ENCODE results near the gene ZFC3H1.
A peak's percentile ranks its signal among the peaks of the same experiment; 100 is the strongest.
"Not testable (repeated sequence)": the region's sequence is repeated elsewhere in the genome, so short reads cannot be mapped to it uniquely, and the experiment has no call there.

ZFC3H1 gene

DNA sequence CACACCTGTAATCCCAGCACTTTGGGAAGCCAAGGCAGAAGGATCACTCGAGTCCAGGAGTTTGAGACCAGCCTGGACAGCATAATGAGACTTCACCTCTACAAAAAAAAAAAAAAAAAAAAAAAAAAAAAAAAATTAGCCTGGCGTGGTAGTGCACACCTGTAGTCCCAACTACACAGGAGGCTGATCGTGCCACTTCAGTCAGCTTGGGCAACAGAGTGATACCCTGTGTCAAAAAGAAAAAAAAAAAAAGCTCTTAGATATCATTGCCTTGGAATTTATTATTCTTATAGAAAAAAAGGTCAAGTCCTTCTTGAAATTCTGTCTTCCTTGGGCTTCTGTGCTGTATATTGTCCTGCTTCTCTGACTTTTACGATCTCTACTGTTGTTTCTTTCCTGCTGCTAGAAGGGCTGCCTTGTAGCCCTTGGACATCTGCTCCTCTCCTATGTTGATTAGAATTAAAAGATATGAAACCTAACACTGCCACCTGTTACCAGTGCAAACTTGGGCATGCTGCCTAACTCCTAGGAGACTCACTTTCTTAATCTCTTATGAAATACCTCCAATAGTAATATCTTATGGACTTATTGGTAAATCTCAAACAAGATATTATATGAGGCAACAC is 28.0 kb upstream of the ZFC3H1 start:
- peaks cover 12% of the 10 kb centered on the region for H3K4me1 ChIP-seq (ENCODE audit: insufficient read depth, low read length)
- H3K36me3 ChIP-seq (ENCODE audit: insufficient read depth, low read length), result peaks cover 2% of the 10 kb centered on the region
- H3K4me3 ChIP-seq (ENCODE audit: low read length), result no peak overlapping the region
- H3K9me3 ChIP-seq (ENCODE audit: low read length), result no peaks in the 10 kb centered on the region
- no peaks in the 10 kb centered on the region for H3K27me3 ChIP-seq (ENCODE audit: insufficient read depth, low read length)
- H2AFZ ChIP-seq (ENCODE audit: low read depth, low read length), result no peak overlapping the region

- Histone ChIP-seq H2AFZ (ENCODE audit: low read depth, low read length) (no peak overlapping the region), H3K36me3 (ENCODE audit: insufficient read depth, low read length) (peaks cover 2% of the 10 kb centered on the region), H3K4me1 (ENCODE audit: insufficient read depth, low read length) (peaks cover 16% of the 10 kb centered on the region), H3K4me3 (ENCODE audit: low read length) (no peak overlapping the region), H3K27me3 (ENCODE audit: insufficient read depth, low read length) (no peaks in the 10 kb centered on the region), H3K9me3 (ENCODE audit: low read length) (no peaks in the 10 kb centered on the region)
Measured at GRCh38 chr12:71688961-71689570, 25.4 kb upstream of the ZFC3H1 start.

GRCh38 chr12:71687172-71687571 is 23.5 kb upstream of the ZFC3H1 start:
- Histone ChIP-seq H3K4me3 (ENCODE audit: low read length) (peak overlapping the region; percentile 75), H3K4me1 (ENCODE audit: insufficient read depth, low read length) (peaks cover 16% of the 10 kb centered on the region)
- not testable (repeated sequence) for H2AFZ ChIP-seq (ENCODE audit: low read depth, low read length); H3K36me3 ChIP-seq (ENCODE audit: insufficient read depth, low read length); H3K27me3 ChIP-seq (ENCODE audit: insufficient read depth, low read length); H3K9me3 ChIP-seq (ENCODE audit: low read length)

- Histone ChIP-seq H3K9me3 (ENCODE audit: low read length) (no peaks in the 10 kb centered on the region), H3K4me1 (ENCODE audit: insufficient read depth, low read length) (peaks cover 16% of the 10 kb centered on the region), H3K36me3 (ENCODE audit: insufficient read depth, low read length) (peaks cover 2% of the 10 kb centered on the region), H2AFZ (ENCODE audit: low read depth, low read length) (peak overlapping the region; percentile 82), H3K4me3 (ENCODE audit: low read length) (peak overlapping the region; percentile 75), H3K27me3 (ENCODE audit: insufficient read depth, low read length) (no peaks in the 10 kb centered on the region)
Measured at GRCh38 chr12:71686658-71687025, 23.0 kb upstream of the ZFC3H1 start.

DNA sequence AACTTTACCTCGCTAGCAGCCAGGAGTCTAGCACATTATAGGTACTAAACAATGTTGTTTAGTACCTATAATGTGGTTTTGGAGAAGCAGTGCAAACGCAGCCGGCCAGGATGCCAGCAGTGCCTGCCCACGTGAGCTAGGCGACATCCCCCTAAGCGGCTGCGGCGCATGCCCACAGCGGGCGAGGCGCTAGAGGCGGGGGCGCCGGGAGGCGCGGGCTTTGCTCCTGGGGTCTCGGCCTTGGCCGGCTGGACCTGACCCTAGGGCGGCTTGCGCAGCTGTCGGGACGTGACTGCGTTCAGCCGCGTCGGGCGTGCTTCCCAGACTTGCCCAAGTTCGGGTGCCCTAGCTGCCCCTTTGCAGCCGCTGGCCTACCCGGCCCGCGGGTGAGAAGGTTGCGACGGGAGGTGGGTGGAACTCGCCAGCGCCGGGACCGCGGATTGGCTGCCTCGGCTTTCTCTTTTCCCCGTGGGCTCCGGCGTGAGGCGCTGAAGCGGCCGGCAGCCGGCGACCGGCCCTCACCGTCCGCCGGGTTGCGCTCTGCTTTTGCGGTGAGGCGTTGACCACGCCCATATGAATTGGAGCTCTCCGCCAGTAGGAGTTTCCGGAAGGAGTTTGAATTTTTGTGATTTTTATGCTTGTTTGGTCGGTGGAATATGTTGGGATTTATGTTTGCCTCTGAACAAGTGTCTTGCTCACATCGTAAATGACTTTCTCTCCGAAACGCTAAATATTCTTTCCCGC is 22.4 kb upstream of the ZFC3H1 start, which contains the start of gene TMEM19:
TSS of gene TMEM19 (plus strand) at position 169 of the 744 bp plus-strand sequence. CDS start 599 bp downstream, outside the sequence.
- Histone ChIP-seq H2AFZ (ENCODE audit: low read depth, low read length) (peak within 1 kb of the TSS; percentile 82), H3K4me3 (ENCODE audit: low read length) (peak within 1 kb of the TSS; percentile 75), H3K27me3 (ENCODE audit: insufficient read depth, low read length) (no peaks in the 10 kb centered on the region), H3K4me1 (ENCODE audit: insufficient read depth, low read length) (peaks cover 16% of the 10 kb centered on the region), H3K9me3 (ENCODE audit: low read length) (no peaks in the 10 kb centered on the region), H3K36me3 (ENCODE audit: insufficient read depth, low read length) (peaks cover 2% of the 10 kb centered on the region)

DNA sequence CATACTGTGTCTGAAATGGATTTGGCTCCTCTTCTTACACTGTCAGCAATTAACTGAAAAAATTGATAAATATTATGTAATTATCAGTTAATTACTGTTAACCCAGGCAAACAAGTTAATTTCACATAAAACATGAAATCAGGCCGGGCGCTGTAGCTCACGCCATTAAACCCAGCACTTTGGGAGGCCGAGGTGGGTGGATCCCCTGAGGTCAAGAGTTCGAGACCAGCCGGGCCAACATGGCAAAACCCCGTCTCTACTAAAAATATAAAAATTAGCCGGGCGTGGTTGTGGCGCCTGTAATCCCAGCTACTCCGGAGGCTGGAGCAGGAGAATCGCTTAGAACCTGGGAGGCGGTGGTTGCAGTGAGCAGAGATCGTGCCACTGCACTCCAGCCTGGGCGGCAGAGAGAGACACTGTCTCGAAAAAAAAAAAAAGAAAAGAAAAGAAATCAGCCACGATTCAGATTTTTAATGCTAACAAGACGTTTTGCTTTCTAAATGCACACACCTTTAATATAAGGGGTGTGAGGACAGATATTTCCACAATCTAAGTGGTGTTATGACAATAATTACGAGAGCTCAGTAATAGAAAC is 21.8 kb upstream of the ZFC3H1 start:
- peaks cover 16% of the 10 kb centered on the region for H3K4me1 ChIP-seq (ENCODE audit: insufficient read depth, low read length)
- H3K9me3 ChIP-seq (ENCODE audit: low read length), result no peaks in the 10 kb centered on the region
- H3K4me3 ChIP-seq (ENCODE audit: low read length), result peak overlapping the region; percentile 75
- no peaks in the 10 kb centered on the region for H3K27me3 ChIP-seq (ENCODE audit: insufficient read depth, low read length)
- H3K36me3 ChIP-seq (ENCODE audit: insufficient read depth, low read length), result no peaks in the 10 kb centered on the region
- peak overlapping the region; percentile 82 for H2AFZ ChIP-seq (ENCODE audit: low read depth, low read length)

DNA sequence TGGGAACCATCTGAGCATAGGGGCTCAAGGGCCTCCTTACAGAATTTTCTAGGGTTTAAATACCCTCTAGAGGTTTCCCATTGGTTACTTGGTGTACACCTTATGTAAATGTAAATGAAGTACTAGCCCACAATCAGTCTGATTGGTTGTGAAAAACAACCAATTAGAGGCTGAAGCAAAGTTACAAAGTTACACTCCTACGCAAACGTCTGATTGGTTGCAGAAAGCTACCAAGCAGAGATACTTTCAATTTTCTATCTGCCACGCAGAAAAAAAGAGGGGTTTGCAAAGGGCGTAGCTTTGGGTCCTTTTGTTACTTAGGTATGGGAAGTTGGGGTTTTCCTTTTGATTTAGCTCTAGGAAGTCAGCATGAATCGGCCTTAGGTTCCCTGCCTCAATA is 20.4 kb upstream of the ZFC3H1 start:
- H3K4me1 ChIP-seq (ENCODE audit: insufficient read depth, low read length), result peaks cover 16% of the 10 kb centered on the region

GRCh38 chr12:71683633-71684032 is 20.0 kb upstream of the ZFC3H1 start:
- Histone ChIP-seq H3K9me3 (ENCODE audit: low read length) (no peaks in the 10 kb centered on the region), H2AFZ (ENCODE audit: low read depth, low read length) (no peak overlapping the region), H3K36me3 (ENCODE audit: insufficient read depth, low read length) (no peaks in the 10 kb centered on the region), H3K27me3 (ENCODE audit: insufficient read depth, low read length) (no peaks in the 10 kb centered on the region), H3K4me3 (ENCODE audit: low read length) (no peak overlapping the region), H3K4me1 (ENCODE audit: insufficient read depth, low read length) (peaks cover 16% of the 10 kb centered on the region)

More for the DNA sequence above, 20.4 kb upstream of the ZFC3H1 start:
- Histone ChIP-seq H3K27me3 (ENCODE audit: insufficient read depth, low read length) (no peaks in the 10 kb centered on the region), H3K4me3 (ENCODE audit: low read length) (no peak overlapping the region), H3K9me3 (ENCODE audit: low read length) (no peaks in the 10 kb centered on the region), H2AFZ (ENCODE audit: low read depth, low read length) (no peak overlapping the region), H3K36me3 (ENCODE audit: insufficient read depth, low read length) (no peaks in the 10 kb centered on the region)

DNA sequence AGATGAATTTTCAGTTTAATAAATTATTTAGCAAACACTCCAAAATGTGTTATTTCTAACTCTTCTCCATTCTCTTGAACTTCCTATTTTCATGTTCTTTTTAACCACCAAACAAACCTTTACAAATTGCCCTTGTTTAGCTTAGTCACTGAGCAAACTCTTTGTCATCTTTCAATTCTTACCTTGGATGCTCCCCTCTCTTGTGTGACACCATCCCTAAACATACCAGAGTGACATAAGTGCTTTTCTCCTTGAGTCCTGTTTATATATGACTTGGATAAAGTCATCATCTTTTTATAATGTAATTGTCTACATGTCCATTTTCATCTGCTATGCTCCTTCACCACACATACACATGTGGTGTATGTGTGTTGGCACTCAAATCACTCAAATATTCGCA is 18.8 kb upstream of the ZFC3H1 start:
- H3K36me3 ChIP-seq (ENCODE audit: insufficient read depth, low read length), result no peaks in the 10 kb centered on the region
- no peaks in the 10 kb centered on the region for H3K27me3 ChIP-seq (ENCODE audit: insufficient read depth, low read length)
- H2AFZ ChIP-seq (ENCODE audit: low read depth, low read length), result no peak overlapping the region
- H3K4me3 ChIP-seq (ENCODE audit: low read length), result no peak overlapping the region
- no peaks in the 10 kb centered on the region for H3K9me3 ChIP-seq (ENCODE audit: low read length)
- H3K4me1 ChIP-seq (ENCODE audit: insufficient read depth, low read length), result peaks cover 11% of the 10 kb centered on the region

GRCh38 chr12:71671816-71672215 is 8.2 kb upstream of the ZFC3H1 start:
- Histone ChIP-seq H3K9me3 (ENCODE audit: low read length) (no peaks in the 10 kb centered on the region), H3K36me3 (ENCODE audit: insufficient read depth, low read length) (no peaks in the 10 kb centered on the region), H3K27me3 (ENCODE audit: insufficient read depth, low read length) (no peaks in the 10 kb centered on the region), H2AFZ (ENCODE audit: low read depth, low read length) (no peak overlapping the region), H3K4me3 (ENCODE audit: low read length) (no peak overlapping the region), H3K4me1 (ENCODE audit: insufficient read depth, low read length) (peaks cover 7% of the 10 kb centered on the region)

- Histone ChIP-seq H3K36me3 (ENCODE audit: insufficient read depth, low read length) (peaks cover under 1% of the 10 kb centered on the region), H2AFZ (ENCODE audit: low read depth, low read length) (no peak overlapping the region), H3K4me3 (ENCODE audit: low read length) (no peak overlapping the region), H3K27me3 (ENCODE audit: insufficient read depth, low read length) (no peaks in the 10 kb centered on the region), H3K9me3 (ENCODE audit: low read length) (no peaks in the 10 kb centered on the region), H3K4me1 (ENCODE audit: insufficient read depth, low read length) (peaks cover 7% of the 10 kb centered on the region)
Measured at GRCh38 chr12:71671311-71671710, 7.7 kb upstream of the ZFC3H1 start.

- no peaks in the 10 kb centered on the region for H3K27me3 ChIP-seq (ENCODE audit: insufficient read depth, low read length)
- H3K4me3 ChIP-seq (ENCODE audit: low read length), result no peak overlapping the region
- no peak overlapping the region for H2AFZ ChIP-seq (ENCODE audit: low read depth, low read length)
- peaks cover 14% of the 10 kb centered on the region for H3K4me1 ChIP-seq (ENCODE audit: insufficient read depth, low read length)
- no peaks in the 10 kb centered on the region for H3K9me3 ChIP-seq (ENCODE audit: low read length)
- peaks cover 4% of the 10 kb centered on the region for H3K36me3 ChIP-seq (ENCODE audit: insufficient read depth, low read length)
Measured at GRCh38 chr12:71666259-71666658, 2.6 kb upstream of the ZFC3H1 start.

- Histone ChIP-seq H3K36me3 (ENCODE audit: insufficient read depth, low read length) (peaks cover 8% of the 10 kb centered on the region), H3K9me3 (ENCODE audit: low read length) (no peaks in the 10 kb centered on the region), H2AFZ (ENCODE audit: low read depth, low read length) (peak overlapping the region; percentile 66), H3K27me3 (ENCODE audit: insufficient read depth, low read length) (no peaks in the 10 kb centered on the region), H3K4me3 (ENCODE audit: low read length) (peak overlapping the region; percentile 88), H3K4me1 (ENCODE audit: insufficient read depth, low read length) (peaks cover 14% of the 10 kb centered on the region)
Measured at GRCh38 chr12:71665090-71665463, 1.4 kb upstream of the ZFC3H1 start.

All from neuron (in vitro differentiated cells).